ENCODE data around the gene ZNF774.
"Not testable (repeated sequence)": the region's sequence is repeated elsewhere in the genome, so short reads cannot be mapped to it uniquely, and the experiment has no call there.

The ZNF774 gene

DNA sequence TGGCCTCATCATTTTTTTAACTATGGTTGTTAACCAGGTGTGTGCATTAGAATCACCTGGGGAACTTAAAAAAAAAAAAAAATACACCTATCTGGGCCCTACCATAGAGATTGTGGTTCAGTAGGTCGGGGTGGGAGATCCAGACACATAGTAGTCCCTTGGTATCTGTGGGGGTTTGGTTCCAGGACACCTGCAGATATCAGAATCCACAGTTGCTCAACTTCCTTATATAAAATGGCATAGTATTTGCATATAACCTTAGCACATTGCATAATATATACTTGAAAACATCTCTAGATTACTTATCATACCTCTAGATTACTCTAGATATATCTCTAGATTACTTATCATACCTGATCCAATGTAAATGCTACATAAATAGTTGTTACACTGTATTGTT, 41.0 kb downstream of the ZNF774 start:
- DNase-seq = no peak

DNA sequence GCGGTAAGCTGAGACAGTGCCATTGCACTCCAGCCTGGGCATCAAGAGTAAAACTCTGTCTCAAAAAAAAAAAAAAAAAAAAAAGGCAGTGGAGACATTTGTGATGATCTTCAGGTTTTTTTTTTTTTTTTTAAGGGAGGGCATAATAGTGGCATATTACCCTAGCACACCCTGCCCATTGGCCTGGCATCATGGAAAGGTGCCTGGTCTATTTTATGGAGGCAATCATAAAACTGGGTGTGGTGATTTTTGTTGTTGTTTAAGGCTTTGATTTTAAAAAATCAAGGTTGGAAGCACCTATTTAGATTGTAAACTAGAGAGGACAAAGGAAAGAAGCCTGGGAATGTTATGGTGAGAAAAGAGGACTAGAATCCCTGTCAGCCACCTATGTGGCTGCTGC, 42.0 kb downstream of the ZNF774 start:
- DNase-seq = no peak

- no peak for DNase-seq
Measured at GRCh38 chr15:90394748-90395442, 42.8 kb downstream of the ZNF774 start.

DNA sequence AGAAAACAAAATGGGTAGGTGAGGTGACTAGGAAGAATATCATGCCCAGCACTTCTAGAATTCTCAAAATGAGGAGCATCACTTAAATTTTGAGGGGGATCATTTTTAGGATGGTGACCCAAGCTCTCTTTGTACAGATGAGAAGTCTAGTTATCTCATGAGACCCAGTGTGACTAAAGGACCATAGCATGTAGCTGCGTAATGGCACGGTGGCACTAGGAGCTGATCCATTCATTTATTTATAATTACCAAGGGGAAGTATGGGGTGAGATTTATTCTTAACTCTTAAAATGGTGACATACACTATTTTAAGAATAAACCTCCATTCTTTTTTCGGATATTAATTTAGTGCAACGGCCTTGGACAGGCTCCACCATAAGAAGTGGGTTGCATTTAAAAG, 44.2 kb downstream of the ZNF774 start:
- no peak for DNase-seq

GRCh38 chr15:90400005-90400758, 48.1 kb downstream of the ZNF774 start:
- no peak for DNase-seq

GRCh38 chr15:90400759-90401314, 48.8 kb downstream of the ZNF774 start:
- no peak for DNase-seq

GRCh38 chr15:90401495-90401894, 49.4 kb downstream of the ZNF774 start:
- DNase-seq = no peak

DNA sequence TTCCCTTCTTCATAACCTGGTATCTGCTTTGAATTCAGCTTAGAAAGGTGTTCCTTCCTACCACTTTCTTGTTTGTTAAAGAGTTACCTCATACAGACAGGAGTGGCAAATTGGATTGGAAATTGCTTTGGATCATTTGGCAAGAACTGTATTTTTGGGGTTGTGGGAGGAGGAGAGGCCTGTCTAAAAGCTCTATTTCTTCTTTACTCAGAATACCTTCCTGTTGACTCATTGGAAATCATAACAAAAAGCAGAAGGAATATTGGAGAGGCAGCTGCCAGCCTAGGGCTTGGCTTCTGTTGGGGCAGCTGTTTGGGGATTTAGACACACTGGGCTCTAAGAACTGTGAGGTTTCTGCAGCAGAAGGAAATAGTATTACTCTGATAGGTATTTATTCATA, 50.1 kb downstream of the ZNF774 start:
- DNase-seq = no peak

DNA sequence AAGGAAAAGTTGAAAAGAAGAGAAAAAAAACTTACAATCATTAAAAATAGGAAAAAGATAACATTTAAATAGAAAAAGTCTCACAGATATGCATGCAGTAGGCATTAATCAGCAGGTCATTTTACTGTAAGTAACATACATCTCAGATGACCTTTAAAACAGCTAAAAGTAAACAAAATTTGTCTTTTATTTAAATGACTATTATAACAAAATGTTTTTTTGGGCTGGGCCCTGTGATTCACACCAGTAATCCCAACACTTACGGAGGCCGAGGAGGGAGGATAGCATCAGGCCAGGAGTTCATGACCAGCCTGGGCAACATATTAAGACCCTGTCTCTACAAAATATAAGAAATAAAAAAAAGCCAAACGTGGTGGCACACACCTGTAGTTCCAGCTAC, 50.7 kb downstream of the ZNF774 start:
- no peak for DNase-seq

DNA sequence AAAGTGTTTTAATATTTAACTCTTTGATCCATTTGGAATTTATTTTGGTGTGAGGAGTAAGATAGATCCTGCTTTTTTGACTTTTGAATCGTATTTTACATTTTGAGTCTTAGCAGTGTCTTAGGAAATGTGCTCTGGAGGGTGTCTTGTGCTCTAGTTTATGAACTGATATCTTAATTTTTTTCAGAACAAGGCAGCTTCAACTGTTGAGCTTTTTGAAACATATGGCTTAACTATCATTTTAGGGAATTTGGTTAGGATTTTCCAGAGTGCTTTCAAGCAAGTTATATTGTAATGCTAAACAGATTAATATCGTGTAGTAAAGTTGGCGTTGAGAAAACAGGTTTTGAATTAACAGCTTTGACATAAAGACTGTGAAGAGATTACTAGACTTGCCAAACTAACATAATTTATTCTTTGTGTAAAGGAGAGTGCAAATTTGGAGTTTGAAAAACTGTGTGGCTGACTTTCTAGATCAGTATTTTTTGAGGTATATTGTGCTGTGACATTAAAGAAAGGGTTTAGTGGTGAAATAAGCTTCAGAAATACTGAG, 53.0 kb downstream of the ZNF774 start:
- DNase-seq = no peak

DNA sequence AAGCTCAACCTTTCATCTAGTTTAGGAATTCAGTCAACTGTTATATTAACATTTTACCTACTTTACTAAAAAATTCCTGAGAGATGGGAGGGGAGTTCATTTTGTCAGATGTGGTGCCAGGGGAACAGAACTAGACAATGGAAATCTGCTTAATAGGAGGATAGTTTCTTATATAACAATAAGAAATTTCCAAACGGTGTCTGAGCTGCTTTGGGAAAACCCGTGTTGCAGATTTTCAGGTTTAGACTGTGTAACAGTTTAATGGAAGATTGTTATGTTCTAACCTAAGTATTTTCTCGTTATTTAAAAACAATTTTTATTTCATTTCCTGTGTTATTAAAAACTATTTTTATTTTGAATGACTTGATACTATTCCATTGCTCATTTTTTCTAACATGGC, 55.3 kb downstream of the ZNF774 start:
- no peak for DNase-seq

DNA sequence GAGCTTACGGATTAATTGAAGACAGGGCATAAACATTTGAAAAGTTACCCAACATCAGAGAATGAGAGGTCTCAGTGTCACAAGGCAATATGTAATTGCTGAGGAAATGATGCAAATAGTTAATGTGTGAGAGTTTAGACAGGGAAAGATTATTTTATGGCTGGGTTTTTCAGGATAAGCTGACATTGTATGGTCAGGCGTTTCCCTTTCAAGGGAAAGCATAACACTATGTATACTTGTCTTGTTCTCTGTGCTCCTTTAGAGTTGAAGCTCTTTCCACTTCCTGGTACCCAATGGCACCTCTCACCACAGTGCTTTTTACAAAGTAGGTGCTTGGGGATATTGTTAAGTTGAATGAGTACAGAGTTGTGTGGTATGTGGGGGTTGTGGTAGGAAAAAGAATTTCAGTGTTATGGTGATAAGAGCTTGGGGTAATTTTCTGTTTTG, 55.8 kb downstream of the ZNF774 start:
- no peak for DNase-seq

DNA sequence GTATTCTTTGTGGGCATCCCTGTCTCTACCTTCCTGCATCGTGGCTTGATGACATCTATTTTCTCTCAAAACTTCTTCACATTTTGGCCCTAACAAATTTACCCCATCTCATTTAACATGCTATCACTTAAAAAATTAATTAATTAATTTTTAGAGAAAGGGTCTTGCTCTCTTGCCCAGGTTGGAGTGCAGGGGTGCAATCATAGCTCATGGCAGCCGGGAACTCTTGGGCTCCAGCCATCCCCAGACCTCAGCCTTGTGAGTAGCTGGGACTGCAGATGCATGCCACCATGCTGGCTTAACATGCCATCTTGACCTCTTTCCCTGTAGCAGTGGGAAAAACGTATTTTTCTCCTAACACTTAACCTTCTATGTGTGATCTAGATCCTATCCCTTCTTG, 56.6 kb downstream of the ZNF774 start:
- DNase-seq = no peak

- DNase-seq = not testable (repeated sequence)
Measured at GRCh38 chr15:90409587-90409986, 57.5 kb downstream of the ZNF774 start.

DNA sequence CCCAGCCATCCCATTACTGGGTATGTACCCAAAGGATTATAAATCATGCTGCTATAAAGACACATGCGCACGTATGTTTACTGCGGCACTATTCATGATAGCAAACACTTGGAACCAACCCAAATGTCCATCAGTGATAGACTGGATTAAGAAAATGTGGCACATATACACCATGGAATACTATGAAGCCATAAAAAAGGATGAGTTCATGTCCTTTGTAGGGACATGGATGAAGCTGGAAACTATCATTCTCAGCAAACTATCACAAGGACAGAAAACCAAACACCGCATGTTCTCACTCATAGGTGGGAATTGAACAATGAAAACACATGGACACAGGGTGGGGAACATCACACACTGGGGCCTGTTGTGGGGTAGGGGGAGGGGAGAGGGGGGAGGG, 58.2 kb downstream of the ZNF774 start:
- not testable (repeated sequence) for DNase-seq

GRCh38 chr15:90411176-90411575, 59.1 kb downstream of the ZNF774 start:
- no peak for DNase-seq
